HS-27A (cell line): ENCODE results near the gene AURKA.
"Not testable (repeated sequence)": the region's sequence is repeated elsewhere in the genome, so short reads cannot be mapped to it uniquely, and the experiment has no call there.

ENCODE experiments used
- DNase-seq: peaks from one replicate; pipeline ENCODE4 v3.0.0-alpha.2; 2012; ENCODE audit warnings: low read depth, missing footprints

Gene AURKA

DNA sequence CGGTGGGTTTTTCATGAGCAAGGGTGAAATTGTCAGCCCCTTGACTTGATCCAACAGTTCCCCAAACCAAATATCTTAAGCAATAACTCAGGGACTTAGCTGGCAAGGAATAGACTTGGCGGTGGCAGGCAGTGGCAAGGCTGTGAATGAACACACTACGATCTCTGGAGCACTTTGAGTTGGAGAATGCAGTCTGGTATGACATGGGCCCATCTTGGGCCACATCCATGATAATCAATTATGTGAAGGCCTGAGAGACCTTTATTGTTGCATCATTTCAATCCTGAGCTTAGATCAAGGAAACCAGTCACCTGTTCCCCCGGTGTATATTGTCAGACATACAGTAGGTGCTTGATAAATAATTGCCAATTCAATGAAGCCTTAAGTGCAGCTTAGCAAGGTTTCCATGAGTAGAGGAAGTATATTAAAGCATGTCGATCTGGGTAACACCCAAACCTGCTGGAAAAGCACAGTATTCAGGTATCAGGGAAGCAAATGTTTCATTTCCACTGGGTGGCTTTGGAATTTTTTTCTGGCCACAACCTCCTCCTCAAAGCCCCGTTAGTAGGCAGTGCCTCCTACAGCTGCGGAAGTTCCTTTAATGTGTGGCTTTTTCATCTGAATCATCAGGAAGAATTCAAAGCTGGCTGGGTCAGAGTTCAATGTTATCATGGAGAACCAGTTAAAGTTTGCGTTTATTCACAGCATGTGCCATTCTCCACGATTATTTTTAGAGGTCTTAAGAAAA lies 30.2 kb upstream of the AURKA start:
- peak; percentile 66 for DNase-seq

DNA sequence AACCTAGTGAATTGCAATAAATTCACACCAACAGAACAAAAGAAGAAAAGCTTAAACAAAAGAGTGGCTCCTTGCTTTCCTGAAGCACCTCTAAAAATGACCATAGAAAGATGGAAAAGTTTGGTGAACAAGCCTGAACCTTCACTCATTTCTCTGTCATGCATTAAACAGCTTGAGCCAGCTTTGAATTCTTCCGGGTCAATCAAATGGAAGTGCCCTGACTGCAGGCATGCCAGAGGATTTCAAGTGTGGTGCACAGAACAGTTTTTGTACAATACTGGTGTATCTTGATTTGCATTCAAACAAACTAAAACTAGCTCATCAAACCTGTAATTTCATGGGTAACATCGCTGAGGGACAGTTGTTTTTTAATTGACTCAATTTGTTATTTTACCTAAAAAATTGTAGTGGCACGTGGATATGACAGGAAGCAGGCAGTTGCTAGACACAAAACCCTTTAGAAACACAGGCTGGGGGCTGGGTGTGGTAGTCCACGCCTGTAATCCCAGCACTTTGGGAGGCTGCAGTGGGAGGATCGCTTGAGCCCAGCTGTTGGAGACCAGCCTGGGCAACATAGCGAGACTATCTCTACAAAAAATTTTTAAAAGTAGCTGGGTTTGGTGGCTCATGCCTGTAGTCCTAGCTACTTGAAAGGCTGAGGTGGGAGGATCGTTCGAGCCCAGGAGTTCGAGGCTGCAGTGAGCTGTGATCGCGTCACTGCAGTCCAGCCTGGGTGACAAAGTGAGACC lies 29.1 kb upstream of the AURKA start:
- no peak for DNase-seq

DNA sequence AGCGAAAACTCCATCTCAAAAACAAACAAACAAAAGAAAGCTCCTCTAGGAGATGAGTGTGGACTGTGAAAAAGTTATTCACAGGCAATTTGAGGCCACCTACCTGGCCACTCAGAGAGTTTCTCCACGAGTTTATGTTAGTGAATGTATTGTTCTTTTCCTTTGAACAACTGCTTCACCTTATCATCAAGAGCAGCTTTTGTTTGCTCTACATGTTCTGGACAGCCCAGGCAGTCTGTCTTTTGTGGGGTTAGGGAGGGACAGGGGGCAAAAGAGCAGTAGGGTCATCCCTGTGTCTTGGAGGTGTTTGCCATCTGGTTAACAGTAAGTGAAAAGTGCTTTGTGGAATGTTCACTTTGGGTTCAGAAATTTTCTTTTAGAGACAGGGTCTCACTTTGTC lies 28.0 kb upstream of the AURKA start:
- DNase-seq = no peak

DNA sequence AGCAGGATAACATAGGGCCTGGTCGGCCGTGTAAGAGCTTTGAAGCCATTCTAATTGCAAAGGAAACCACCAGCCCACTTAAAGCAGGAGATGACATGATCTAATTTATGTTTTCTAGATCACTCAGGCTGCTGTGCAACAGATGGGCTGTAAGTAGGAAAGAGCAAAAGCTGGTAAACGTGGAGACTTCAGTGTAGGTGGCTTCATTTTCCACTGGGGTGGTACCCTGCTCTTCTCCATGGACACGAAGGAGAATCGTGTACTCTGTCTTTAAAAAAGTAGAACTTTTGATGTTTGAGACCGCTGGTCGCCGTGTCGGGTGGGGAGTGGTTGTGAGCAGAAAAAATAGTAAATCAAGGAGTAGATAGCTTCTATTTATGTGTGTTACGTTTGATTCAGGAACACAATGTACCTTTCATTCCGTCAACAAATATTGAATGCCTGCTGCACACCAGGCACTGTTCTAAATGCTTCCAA lies 26.4 kb upstream of the AURKA start:
- DNase-seq = no peak

DNA sequence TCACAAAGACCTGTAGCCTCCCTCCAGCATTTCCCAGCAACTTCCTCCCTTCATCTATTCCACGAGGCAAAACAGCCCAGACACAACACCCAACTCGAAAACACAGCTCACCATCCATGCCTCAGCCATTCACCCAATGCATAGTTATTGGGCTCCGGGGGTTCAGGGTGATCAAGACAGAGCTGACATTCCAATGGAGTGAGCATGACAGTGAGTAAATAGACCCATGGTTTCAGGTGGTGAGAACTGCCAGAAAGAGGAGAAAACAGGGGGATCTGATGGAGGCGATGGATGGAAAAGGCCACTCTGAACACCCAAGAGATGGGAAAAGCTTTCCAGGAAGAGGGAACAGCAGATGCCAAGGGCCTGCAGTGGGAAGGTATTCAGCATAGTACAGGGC lies 25.9 kb upstream of the AURKA start:
- DNase-seq = no peak

DNA sequence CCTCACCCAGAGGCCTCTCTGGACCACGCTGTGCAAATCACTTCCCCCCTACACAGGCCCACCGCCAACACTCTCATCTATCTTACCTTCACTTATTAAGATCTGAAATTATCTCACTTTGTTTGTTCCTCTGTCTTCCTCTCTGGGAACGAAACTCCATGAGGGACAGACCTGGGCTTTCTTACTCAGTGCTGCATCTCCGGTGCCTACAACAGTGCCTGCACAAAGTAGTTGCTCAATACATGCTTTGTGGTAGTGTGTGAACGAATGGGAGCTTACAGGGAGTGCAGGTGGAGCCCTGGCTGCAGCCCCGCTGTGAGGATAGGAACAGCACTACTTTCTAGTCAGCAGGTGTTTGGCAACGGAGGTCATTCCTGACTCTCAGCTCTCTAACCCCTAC lies 25.4 kb upstream of the AURKA start:
- no peak for DNase-seq

DNA sequence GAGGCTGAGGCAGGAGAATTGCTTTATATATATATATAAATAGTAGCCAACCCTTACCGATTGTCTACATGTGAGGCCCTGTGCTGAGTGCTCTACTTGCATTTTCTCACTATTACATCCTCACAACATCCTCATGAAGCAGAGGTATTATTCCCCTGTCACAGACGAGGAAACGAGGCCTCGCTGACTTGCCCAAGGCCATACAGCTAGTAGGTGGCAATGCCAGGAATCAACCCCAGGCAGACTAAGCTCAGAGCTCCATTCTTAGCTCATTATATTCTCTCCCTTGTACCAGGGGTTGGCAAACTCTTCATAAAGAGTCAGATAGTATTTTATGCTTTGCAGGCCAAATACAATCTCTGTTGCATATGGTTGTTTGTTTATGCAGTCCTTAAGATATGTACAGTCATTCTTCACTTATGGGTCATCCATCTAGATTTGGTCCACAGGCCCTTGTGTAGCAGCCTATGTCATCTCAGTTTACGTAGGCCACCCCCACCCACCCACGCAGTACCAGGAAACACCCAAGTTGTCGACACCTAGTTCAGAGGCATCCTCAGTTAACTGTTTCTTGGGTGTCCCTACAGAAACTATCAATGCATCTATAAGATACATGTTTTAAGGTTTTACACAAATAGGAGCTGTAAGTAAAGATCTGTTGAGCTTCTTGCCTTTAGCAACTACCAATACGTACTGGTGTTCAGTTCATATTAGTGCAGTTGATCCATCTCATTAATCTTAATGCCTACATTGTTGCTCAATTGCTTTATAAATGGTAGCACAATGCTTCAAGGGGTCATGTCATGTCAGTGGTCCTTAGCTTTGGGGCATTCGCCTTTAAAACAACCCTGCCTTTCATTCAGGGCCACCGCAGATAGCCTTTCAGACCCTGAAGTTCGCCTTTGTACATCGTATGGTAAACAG lies 23.1 kb upstream of the AURKA start:
- no peak for DNase-seq

DNA sequence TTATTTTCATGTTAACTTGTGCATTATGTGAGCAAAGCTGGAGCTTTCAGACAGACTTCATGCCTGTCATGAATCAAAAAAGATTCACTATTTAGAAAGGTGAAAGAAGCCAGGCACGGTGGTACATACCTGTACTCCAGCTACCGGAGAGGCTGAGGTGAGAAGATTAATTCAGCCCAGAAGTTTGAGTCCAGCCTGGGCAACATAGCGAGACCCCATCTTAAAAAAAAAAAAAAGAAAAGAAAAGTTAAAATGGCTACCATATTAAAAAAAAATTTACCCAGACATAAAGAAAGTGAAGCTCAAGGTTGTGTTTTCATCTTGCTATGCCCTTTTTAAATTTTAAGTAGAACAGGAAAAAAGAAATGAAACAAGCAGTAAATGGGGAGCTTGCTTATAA lies 20.9 kb upstream of the AURKA start:
- DNase-seq = no peak

DNA sequence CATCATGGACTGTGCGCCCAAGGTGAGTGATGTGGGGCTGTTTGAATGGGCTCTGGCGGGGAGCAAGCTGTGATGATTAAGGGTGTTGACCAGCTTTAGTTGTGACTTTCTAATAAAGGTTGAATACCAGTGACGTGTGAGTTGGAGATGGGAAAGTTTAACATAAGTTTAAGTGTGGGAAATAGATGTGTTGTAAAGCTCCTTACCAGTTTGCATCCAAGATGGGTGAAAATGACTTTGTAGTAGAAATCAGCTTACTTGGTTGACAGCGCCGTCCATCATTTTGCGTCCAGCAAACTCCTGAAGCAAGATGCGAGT lies 20.4 kb upstream of the AURKA start:
- DNase-seq = no peak

DNA sequence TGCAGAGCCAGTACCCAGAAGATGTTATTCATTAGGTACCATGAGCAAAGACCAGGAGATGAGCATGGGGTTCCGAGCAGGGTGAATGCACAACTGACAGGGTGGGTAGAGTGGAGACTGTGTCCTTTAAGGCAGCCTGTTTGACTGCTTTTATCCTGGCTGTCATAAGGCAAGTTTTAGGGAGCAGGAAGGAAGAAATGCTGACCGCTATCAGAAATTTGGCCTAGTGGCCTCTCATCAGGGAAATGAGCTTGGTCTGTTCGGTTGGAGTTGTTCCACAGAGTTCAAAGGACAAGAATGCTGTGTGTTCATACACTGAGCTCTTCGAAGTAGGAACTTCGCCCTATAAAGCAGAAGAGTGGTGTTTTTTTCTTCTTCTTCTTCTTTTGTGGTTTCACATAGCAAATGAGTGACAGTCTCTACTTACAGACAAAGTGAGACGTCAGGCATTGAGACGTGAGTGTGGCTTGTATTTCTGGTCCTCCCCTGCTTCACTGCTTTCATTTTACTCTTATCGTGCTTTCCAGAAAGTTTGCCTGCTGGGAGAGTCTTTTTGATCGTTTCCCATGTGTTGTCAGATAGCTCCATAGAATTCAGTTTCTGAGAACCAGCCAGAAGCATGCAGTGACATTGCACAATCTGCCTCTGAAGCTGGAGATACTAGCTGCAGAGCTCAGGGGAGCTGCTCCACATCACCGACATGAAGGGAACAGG lies 19.9 kb upstream of the AURKA start, which contains the start of gene CASS4:
Gene CASS4 (plus strand): TSS at position 502 of the 714 bp plus-strand sequence. CDS start 199 bp downstream, at position 701.
- DNase-seq = no peak

DNA sequence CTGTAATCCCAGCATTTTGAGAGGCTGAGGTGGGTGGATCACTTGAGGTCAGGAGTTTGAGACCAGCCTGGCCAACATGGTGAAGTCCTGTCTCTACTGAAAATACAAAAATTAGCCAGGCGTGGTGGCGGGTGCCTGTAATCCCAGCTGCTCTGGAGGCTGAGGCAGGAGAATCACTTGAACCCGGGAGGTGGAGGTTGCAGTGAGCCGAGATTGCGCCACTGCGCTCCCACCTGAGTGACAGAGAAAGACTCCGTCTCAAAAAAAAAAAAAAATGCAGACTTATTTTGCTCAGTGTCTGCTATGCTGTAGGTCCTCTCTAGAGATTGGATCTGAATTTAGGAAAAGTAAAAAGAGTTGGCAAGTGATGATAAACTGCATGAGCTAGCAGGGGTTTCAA lies 19.3 kb upstream of the AURKA start:
- DNase-seq = not testable (repeated sequence)

DNA sequence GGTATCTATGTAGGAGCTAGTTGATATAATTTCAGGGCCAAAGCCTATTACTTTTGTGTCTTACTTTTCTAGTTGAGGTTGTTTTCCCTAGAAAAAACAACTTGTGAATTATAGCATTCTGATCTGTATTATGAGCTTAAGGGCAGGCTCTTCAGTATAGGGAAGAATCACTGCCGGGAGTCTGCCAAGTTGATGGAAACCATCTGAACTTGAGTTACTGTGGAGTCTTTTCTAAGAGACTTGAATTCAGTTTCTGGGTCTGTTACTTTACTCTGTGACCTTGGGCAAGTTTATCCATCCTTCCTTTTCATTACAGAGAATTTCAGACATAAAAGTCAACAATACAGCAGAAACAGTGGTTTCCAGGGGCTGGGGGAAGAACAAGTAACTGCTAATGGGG lies 17.9 kb upstream of the AURKA start:
- DNase-seq = no peak

DNA sequence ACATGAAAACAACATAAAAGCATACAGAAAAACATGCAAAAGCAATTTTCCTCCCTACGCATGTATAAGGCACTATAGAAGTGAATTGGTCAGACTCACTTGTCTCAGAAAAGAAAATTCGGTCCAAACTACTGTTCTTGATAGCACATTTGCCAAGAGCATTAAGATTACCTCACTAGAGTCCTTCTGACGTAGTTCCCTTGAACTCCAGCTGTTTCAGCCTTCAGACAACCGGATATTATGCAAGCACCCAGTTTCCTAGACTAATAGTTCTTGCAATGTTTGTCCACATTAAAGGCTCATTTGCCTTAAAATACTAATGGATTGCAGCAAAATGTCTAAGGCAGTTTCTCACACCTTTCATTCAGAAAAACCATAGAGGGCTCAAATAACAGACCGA lies 17.5 kb upstream of the AURKA start:
- no peak for DNase-seq

DNA sequence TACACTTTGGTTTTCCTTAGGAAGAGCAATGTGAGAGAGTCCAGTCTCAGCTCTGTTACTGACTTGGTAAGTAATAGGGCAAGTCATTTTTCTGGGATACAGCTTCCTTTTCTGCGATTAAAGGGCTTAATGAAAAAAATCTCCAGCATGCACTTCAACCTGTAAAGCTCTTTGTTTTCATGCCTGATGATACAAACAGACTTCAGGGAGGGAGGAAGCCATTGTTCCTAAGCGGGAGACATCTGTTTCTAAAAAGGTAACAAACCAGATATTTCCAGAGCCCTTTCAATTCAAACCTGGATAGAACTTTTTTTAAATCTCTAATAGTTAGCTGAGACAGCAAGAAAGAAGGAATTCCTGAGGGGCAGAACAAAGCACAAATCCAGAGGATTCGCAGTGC lies 14.9 kb upstream of the AURKA start:
- no peak for DNase-seq

DNA sequence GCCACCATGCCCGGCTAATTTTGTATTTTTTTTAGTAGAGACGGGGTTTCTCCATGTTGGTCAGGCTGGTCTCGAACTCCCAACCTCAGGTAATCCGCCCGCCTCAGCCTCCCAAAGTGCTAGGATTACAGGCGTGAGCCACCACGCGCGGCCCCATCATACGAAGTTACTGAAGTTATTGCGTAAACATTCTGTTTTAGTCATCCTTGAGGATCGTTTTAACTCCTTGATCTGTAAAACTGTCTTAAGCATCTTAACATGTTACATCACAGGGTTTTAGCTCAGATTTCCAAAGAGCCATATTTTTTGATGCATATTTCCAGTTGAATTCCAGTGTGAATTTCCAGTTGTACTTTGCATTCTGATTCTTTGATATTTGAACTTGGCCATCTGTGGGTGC lies 13.3 kb upstream of the AURKA start:
- DNase-seq = not testable (repeated sequence)

DNA sequence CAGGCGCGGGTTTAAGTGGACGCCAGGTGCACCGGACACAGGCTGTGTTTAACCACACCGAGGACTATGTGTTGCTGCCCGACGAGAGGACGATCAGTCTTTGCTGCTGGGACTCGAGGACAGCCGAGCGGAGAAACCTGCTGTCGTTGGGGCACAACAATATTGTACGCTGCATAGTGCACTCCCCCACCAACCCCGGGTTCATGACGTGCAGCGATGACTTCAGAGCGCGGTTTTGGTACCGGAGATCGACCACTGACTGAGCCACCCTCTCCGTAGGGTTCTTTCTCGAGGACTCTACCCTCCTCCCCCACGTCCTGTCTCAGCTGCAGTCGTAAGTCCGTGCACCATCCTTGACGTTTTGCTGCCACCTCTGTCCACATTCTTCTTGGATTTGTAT lies 11.4 kb upstream of the AURKA start:
- no peak for DNase-seq

DNA sequence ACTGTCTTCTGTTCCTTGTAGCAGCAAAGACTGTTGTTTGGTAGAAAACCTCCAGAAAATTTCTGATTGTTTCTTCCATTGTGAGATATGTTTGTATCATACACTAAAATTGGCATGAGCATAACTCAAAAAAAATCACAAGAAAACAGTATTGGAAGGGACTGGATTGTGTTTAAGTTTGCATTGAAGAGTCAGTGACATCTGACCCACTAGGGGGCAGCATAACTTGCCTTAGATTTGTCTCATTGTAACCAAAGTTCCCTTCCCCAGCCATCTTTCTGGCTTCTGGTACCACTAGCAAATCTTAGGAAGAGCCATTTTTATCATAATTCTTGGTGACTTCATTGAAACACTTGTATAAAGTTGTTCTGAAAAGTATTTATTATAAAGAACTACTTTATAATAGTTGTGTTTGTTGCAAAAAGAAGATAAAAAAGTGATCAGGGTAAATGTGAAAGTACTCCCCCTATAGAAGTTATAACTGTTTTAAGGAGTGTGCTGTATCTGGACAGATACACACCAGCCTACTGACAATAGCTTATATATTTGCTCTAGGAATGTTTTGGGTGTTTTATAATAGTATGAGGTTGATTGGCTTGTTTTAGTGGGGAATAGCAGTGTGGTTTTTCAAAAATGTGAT lies 8.1 kb upstream of the AURKA start:
- DNase-seq = peak; percentile 51

DNA sequence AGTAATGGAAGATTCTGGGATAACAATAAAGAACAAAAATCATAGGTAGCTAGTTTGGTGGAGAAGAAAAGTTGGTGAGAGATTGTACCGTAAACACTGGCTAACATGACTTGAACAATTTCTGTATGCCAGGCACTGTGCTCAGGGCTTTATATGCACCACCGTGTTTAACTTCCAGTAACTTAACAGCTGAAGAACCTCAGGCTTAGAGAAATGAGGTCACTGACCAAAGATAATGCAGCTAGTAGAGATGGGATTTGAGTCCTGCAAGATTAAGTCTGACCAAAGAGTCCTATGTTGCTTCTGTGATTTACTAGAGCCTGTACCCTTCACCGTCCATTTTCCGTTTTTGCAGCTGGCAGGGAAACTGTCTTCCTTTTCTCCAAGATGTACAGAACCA lies 3.2 kb upstream of the AURKA start:
- no peak for DNase-seq

DNA sequence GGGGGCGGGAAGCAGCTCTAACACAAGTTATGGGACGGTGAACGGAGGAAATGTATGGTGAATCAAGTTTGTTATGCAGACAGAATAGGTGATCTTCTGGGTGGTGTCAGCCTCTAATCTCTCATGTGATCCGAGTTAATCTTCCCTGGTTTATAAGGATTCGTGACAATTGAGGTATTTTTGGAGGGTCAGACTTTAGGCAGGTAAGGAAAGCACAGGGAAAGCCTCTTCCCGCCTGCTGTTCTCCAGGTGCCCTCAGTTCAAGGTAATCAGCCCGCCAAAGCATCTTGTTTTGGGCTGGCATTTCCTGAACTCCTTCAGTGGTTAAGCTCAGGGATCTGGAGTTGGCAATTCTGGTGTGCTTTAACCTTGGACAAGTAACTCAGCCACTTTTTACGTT lies 1.6 kb upstream of the AURKA start:
- DNase-seq = no peak

DNA sequence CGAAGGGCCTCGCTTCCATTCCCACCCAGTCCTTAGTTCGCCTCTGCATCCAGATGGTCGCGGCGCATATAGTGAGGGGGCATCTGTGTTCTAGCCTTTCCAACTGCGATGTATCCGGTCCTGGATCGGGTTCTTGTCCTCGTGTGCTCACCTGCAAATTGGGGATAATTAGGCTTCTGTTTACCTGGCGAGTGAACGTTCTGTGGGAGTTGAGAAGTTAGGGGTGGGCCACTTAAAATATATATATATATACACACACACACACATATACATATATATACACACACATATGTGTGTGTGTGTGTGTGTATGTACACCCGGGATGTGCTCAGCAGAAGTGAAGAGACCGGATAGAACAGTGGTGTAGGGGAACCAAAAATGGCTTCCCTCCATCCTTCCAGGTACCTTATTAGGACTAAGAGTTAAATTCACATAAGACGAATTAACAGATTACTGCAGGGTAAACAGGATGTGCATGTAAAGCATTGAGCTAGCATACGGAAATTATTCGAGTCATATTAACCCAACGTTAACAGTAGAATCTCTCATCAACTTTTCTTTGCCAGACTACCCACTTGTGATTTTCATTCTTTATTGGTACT lies 967 bp upstream of the AURKA start:
- no peak for DNase-seq

DNA sequence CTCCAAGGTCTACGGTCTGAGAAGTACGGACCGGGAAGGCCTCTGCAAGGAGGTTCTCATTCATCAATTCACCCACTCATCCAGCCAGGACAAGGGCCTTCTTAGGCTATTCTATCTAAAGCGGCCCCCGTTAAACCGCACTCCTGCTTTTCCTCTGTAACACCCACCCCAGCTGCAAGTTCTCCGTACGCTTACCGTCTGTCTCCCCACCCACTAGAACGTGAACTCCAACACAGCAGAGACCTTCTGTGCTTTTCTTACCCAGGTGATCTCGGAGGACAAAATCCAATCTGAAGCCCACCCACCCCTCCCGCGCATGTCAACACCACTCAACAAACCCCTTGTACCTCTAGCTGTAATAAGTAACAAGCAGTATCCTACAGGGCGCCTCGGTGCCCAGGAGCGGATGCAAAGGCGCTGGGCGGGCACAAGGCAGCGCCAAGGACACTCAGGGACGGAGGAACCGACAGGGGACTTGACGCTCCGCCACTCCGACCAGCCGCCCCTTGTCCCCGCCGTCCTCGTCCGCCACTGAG lies 351 bp downstream of the AURKA start:
- DNase-seq = no peak
